Measurements from ENCODE around the gene C6orf89. TPM values are rescaled to one million over a fixed set of nuclear protein-coding genes. Genes with fewer than 3 reads are reported as not detected.
"Not testable (repeated sequence)": the region's sequence is repeated elsewhere in the genome, so short reads cannot be mapped to it uniquely, and the experiment has no call there.

Gene C6orf89
- total RNA-seq, 2 donors from 2014 or later: 13.9 to 16.8 TPM

- no peak overlapping the region for H3K27ac ChIP-seq (ENCODE audit: low read depth, low read length)
- no peaks in the 10 kb centered on the region for H3K36me3 ChIP-seq (ENCODE audit: control insufficient read depth, insufficient read depth, low read length)
- Mint-ChIP-seq H3K4me1 (peaks cover 9% of the 10 kb centered on the region), H3K27me3 (ENCODE audit: insufficient read depth) (peaks cover 3% of the 10 kb centered on the region), H3K9me3 (no peaks in the 10 kb centered on the region), H3K36me3 (ENCODE audit: low read depth) (no peaks in the 10 kb centered on the region), H3K4me3 (no peak overlapping the region), H3K27ac (no peak overlapping the region)
- DNase-seq: no peak
- 94 to 100% methylated on average over 1 to 2 of the region's 3 CpGs for WGBS, 2 experiments (ENCODE audit: insufficient coverage in 1 of 2, insufficient read length in 1 of 2)
- peak; percentile 18 for TF ChIP-seq CTCF (conservative IDR thresholded peaks at IDR 0.05)
- H3K9ac ChIP-seq (ENCODE audit: extremely low read depth, low read length, poor library complexity, severe bottlenecking): no peak overlapping the region
- no peaks in the 10 kb centered on the region for H3K9me3 ChIP-seq (ENCODE audit: control insufficient read depth, low read length)
- no peaks in the 10 kb centered on the region for H3K27me3 ChIP-seq (ENCODE audit: control insufficient read depth, insufficient read depth, low read length, poor library complexity, severe bottlenecking)
- no peak overlapping the region for H3K4me3 ChIP-seq (ENCODE audit: low read length)
- H3K4me1 ChIP-seq (ENCODE audit: control insufficient read depth, insufficient read depth, low read length): no peaks in the 10 kb centered on the region
Measured at GRCh38 chr6:36890112-36890663, 4.4 kb downstream of the C6orf89 start.

- H3K27ac Mint-ChIP-seq; H3K36me3 ChIP-seq (ENCODE audit: control insufficient read depth, insufficient read depth, low read length); H3K4me1 ChIP-seq (ENCODE audit: control insufficient read depth, insufficient read depth, low read length); DNase-seq; H3K4me3 ChIP-seq (ENCODE audit: low read length); H3K27ac ChIP-seq (ENCODE audit: low read depth, low read length); H3K9me3 ChIP-seq (ENCODE audit: control insufficient read depth, low read length); H3K4me1 Mint-ChIP-seq; H3K9ac ChIP-seq (ENCODE audit: extremely low read depth, low read length, poor library complexity, severe bottlenecking); H3K36me3 Mint-ChIP-seq (ENCODE audit: low read depth); H3K27me3 Mint-ChIP-seq (ENCODE audit: insufficient read depth); H3K4me3 Mint-ChIP-seq; H3K27me3 ChIP-seq (ENCODE audit: control insufficient read depth, insufficient read depth, low read length, poor library complexity, severe bottlenecking); H3K9me3 Mint-ChIP-seq: not testable (repeated sequence)
- WGBS, 2 experiments (ENCODE audit: insufficient coverage in 1 of 2, insufficient read length in 1 of 2): no CpG with 5 or more reads among the region's 2 CpGs
Measured at GRCh38 chr6:36891153-36891552, 5.4 kb downstream of the C6orf89 start.

- no peak overlapping the region for H3K4me3 Mint-ChIP-seq
- WGBS, 2 experiments (ENCODE audit: insufficient coverage in 1 of 2, insufficient read length in 1 of 2): 94 to 96% methylated on average over 7 to 8 of the region's 8 CpGs
- H3K4me1 ChIP-seq (ENCODE audit: control insufficient read depth, insufficient read depth, low read length): no peaks in the 10 kb centered on the region
- H3K27me3 Mint-ChIP-seq (ENCODE audit: insufficient read depth): no peaks in the 10 kb centered on the region
- no peaks in the 10 kb centered on the region for H3K36me3 Mint-ChIP-seq (ENCODE audit: low read depth)
- no peaks in the 10 kb centered on the region for H3K4me1 Mint-ChIP-seq
- no peak overlapping the region for H3K4me3 ChIP-seq (ENCODE audit: low read length)
- H3K27me3 ChIP-seq (ENCODE audit: control insufficient read depth, insufficient read depth, low read length, poor library complexity, severe bottlenecking): no peaks in the 10 kb centered on the region
- no peak overlapping the region for H3K27ac Mint-ChIP-seq
- no peaks in the 10 kb centered on the region for H3K9me3 ChIP-seq (ENCODE audit: control insufficient read depth, low read length)
- no peaks in the 10 kb centered on the region for H3K36me3 ChIP-seq (ENCODE audit: control insufficient read depth, insufficient read depth, low read length)
- H3K27ac ChIP-seq (ENCODE audit: low read depth, low read length): no peak overlapping the region
- TF ChIP-seq CTCF (conservative IDR thresholded peaks at IDR 0.05): no peak
- H3K9ac ChIP-seq (ENCODE audit: extremely low read depth, low read length, poor library complexity, severe bottlenecking): no peak overlapping the region
- H3K9me3 Mint-ChIP-seq: no peaks in the 10 kb centered on the region
- DNase-seq: no peak
Measured at GRCh38 chr6:36893976-36894932, 8.5 kb downstream of the C6orf89 start.

All from endodermal cell (in vitro differentiated cells).